GM15510 (cell line): Measurements from ENCODE around the gene LACTB.

Experiments
- POLR2A ChIP-seq: IDR thresholded peaks from 3 replicates; pipeline ENCODE4 v1.6.1; 2011; ENCODE audit warnings: borderline replicate concordance; ENCODE audit not compliant: insufficient read length; ENCODE audit errors: extremely low read depth

The LACTB gene

GRCh38 chr15:63084806-63085205 is 36.9 kb upstream of the LACTB start:
- no peak for TF ChIP-seq POLR2A

- no peak for TF ChIP-seq POLR2A
Observed at GRCh38 chr15:63085289-63085688, 36.4 kb upstream of the LACTB start.

- TF ChIP-seq POLR2A, result no peak
Observed at GRCh38 chr15:63086271-63086670, 35.4 kb upstream of the LACTB start.

- TF ChIP-seq POLR2A, result no peak
Observed at GRCh38 chr15:63086947-63087346, 34.7 kb upstream of the LACTB start.

- TF ChIP-seq POLR2A, result no peak
Observed at GRCh38 chr15:63088533-63089245, 33.0 kb upstream of the LACTB start.

GRCh38 chr15:63089260-63090043 is 32.2 kb upstream of the LACTB start:
- no peak for TF ChIP-seq POLR2A

GRCh38 chr15:63090472-63090871 is 31.2 kb upstream of the LACTB start:
- no peak for TF ChIP-seq POLR2A

GRCh38 chr15:63090887-63091286 is 30.8 kb upstream of the LACTB start:
- no peak for TF ChIP-seq POLR2A

GRCh38 chr15:63091679-63092446 is 29.8 kb upstream of the LACTB start:
- no peak for TF ChIP-seq POLR2A

- no peak for TF ChIP-seq POLR2A
Observed at GRCh38 chr15:63093486-63094205, 28.0 kb upstream of the LACTB start.

- TF ChIP-seq POLR2A, result no peak
Observed at GRCh38 chr15:63094495-63094931, 27.1 kb upstream of the LACTB start.

- TF ChIP-seq POLR2A, result no peak
Observed at GRCh38 chr15:63096178-63096577, 25.5 kb upstream of the LACTB start.

- no peak for TF ChIP-seq POLR2A
Observed at GRCh38 chr15:63103416-63103815, 18.2 kb upstream of the LACTB start.

- TF ChIP-seq POLR2A, result no peak
Observed at GRCh38 chr15:63104727-63105126, 16.9 kb upstream of the LACTB start.

GRCh38 chr15:63107895-63108546 is 13.6 kb upstream of the LACTB start:
- TF ChIP-seq POLR2A, result no peak

- no peak for TF ChIP-seq POLR2A
Observed at GRCh38 chr15:63109498-63109897, 12.2 kb upstream of the LACTB start.
